VCaP (cell line): ENCODE data around the gene LINC01488.

Source experiments
- H3K27ac ChIP-seq: fragments of 450-650 bp; 2 replicates; pipeline ENCODE4 v1.5.1; 2017
- CTCF ChIP-seq: fragments of 450-650 bp; conservative IDR thresholded peaks from 2 replicates; pipeline ENCODE4 v1.5.1; 2017; ENCODE audit warnings: mild to moderate bottlenecking, moderate library complexity

Gene LINC01488

GRCh38 chr11:69467196-69467595, 14.3 kb upstream of the LINC01488 start:
- H3K27ac ChIP-seq, result no peak overlapping the region
- no peak for TF ChIP-seq CTCF

GRCh38 chr11:69467646-69468045, 13.8 kb upstream of the LINC01488 start:
- no peak for TF ChIP-seq CTCF
- no peak overlapping the region for H3K27ac ChIP-seq

GRCh38 chr11:69468221-69468620, 13.2 kb upstream of the LINC01488 start:
- TF ChIP-seq CTCF, result no peak
- H3K27ac ChIP-seq, result no peak overlapping the region

GRCh38 chr11:69468911-69469885, 12.3 kb upstream of the LINC01488 start:
- H3K27ac ChIP-seq, result no peak overlapping the region
- TF ChIP-seq CTCF, result no peak

- no peak for TF ChIP-seq CTCF
- H3K27ac ChIP-seq, result no peak overlapping the region
Measured at GRCh38 chr11:69470301-69470700, 11.2 kb upstream of the LINC01488 start.

GRCh38 chr11:69470793-69471728, 10.4 kb upstream of the LINC01488 start:
- TF ChIP-seq CTCF, result no peak
- no peak overlapping the region for H3K27ac ChIP-seq
